ACHN (cell line): Measurements from ENCODE around the gene RNF183.
"Not testable (repeated sequence)": the region's sequence is repeated elsewhere in the genome, so short reads cannot be mapped to it uniquely, and the experiment has no call there.

Experiments used
- DNase-seq: peaks from one replicate; pipeline ENCODE4 v3.0.0-alpha.2; 2015
- in situ Hi-C: cut with HindIII; loops from 2 replicates; pipeline ENCODE4 v1.10.0; 2017; ENCODE audit warnings: low sequenced_read_pairs, low pct_ligation_motif_present, low pct_unique_long_range_greater_than_20kb

RNF183 gene

DNA sequence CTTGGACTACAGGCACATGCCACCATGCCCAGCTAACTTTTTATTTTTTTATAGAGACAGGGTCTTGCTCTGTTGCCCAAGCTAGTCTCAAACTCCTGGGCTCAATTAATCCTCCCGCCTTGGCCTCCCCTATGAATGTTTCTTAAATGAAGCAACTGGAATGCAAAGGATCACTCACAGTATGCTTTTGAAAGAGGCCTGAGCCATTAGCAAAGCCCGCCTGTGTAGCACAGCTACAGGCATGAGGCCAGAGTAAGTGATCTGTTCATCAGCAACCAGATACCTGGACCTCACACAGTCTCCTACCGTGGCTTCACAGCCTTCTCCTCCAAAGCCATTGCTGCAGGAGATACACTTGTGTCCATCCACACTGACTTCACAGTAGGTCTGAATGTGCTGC is 16.9 kb upstream of the RNF183 start:
- no peak for DNase-seq
- in situ Hi-C loops: no loop called here

DNA sequence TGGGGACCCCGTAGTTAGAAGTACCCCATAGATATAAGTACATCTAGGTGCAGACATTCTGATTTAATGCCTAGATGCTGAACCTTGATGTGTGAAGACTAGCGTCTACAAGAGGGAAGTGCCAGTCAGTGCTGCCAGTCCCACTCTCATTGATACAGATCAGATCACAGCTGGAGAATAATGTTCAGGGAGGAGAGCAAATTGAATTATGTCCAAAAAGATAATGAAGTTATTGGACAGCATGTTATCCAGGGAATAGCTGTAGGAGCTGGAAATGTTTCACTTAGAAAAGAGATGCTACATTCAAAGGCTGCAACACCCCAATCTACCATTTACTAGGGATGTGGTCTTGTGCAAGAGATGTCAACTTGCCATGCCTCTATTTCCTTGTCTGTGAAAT is 15.9 kb upstream of the RNF183 start:
- DNase-seq: no peak
- in situ Hi-C loops: no loop called here

DNA sequence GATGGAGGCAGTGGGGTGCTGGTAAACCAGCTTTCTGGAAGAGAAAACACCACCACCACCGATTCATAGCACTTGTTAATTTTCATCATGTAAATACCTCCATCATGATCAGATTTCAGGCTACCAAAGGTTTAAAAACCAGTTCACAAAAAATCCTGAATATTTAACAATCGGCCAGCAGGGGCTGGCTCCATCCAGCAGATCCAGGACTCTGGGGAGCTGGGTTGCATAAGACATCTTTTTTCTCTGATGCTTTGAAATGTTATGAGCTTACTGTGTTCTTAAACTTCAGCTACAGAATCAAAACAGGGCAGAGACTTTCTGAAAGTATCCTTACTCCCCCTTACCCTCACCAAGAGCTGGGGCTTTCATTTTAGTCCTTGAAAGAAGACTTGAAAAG is 14.6 kb upstream of the RNF183 start:
- no peak for DNase-seq
- in situ Hi-C loops: no loop called here

DNA sequence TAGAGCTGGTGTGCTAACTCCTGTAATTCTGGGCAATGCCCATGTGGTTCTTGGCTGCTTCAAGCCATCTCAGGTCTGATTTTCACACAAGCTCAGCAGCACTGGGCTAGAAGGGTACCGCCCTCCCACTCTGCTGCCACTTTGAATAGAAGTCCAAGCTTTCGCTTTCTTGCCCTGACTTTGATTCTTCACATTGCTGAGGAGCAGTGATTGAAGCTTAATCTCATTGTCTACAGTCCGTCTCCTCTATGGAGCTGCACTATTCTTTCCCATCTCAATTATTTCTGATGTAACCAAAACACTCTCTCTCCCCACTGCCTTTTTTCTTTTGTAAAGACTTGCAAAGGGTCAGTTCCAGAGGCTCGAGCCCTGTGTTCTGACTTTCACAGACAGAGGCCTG is 12.9 kb upstream of the RNF183 start:
- DNase-seq: no peak
- in situ Hi-C loops: no loop called here

- in situ Hi-C loops: no loop called here
- DNase-seq: no peak
Observed at GRCh38 chr9:113315231-113315630, 12.1 kb upstream of the RNF183 start.

- no peak for DNase-seq
- in situ Hi-C loops: no loop called here
Observed at GRCh38 chr9:113313261-113313660, 10.1 kb upstream of the RNF183 start.

DNA sequence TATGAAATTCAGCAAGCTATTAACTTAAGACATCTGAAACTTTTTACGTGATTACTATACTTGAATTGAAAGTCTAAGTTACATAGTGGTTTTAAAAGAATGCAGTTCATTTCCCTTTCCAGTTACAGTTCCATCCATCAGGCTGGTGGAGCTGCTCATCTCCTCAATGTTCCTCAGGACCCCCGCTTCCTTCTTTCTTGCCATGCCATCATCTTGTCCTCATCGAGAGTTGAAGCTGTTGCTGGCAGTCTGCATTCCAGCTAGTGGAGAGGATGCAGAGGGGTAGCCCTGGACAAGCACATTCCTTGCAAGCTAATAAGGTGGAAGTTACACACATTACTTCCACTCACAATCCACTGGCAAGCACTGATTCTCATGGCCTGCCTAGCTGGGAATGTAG is 8.8 kb upstream of the RNF183 start:
- in situ Hi-C loops: no loop called here
- DNase-seq: no peak

- DNase-seq: no peak
- in situ Hi-C loops: no loop called here
Observed at GRCh38 chr9:113310538-113310937, 7.4 kb upstream of the RNF183 start.

- in situ Hi-C loops: no loop called here
- peak; percentile 45 for DNase-seq
Observed at GRCh38 chr9:113309204-113309813, 6.1 kb upstream of the RNF183 start.

DNA sequence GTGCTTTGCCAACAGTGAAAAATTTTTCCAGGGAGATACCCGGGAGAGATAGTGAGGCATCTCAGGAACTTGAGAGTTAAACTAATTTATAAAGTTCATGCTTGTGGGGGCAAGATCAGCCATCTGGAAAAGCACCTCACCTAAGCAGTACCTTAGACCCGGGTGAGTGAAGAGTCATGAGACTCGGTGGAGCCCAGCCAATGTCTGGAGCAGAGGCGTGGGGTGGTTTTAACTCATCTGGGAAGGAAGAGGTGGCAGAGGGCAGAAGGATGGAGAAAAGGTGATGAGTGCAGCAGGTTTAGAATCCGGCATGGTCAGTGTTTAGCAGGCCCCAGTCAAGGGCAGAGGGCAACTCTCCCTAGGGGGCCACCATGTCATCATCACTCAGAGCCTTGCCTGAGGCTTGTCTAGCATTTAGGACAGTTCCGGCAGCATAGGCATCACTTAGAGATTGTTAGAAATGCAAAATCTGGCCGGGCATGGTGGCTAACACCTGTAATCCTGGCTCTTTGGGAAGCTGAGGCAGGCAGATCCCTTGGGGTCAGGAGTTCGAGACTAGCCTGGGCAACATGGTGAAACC is 4.3 kb upstream of the RNF183 start:
- in situ Hi-C loops: no loop called here
- DNase-seq: no peak

DNA sequence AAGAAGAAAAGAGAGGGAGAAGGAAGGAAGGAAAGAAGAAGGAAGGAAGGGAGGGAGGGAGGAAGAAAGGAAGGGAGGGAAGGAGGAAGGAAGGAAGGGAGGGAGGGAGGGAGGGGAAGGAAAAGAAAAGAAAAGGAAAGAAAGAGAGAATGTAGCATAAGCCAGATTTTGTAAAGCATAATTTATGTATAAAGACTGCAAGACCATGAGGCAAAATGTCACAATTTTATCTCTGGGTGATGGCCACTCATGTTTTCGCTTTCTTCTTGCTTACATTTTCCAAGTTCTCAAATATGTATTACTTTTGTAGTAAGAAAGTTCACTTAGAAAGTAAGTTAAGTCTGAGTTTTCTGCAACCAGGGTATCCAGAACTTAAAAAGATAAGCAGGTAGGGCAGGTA is 3.4 kb upstream of the RNF183 start:
- in situ Hi-C loops: no loop called here
- no peak for DNase-seq

DNA sequence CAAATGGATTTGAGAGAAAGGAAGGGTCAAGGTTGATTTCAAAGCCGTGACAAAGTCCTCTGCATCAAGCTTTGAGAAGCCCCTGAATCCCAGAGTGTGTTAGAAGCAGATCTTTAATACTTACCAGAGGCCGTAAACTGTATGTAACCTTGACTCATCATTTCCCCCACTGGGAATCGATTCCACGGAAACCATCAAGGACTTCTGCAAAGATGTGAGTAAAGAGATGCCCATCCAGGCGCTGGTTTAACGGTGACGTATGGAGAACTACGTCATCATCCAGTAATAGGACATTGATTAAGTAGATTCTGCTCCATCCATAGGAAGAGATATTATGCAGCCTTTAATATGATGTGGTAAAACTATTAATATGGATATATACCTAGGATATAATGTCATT is 1.6 kb downstream of the RNF183 start:
- DNase-seq: no peak
- in situ Hi-C loops: no loop called here

GRCh38 chr9:113299800-113300292 is 3.3 kb downstream of the RNF183 start:
- no peak for DNase-seq
- in situ Hi-C loops: no loop called here

DNA sequence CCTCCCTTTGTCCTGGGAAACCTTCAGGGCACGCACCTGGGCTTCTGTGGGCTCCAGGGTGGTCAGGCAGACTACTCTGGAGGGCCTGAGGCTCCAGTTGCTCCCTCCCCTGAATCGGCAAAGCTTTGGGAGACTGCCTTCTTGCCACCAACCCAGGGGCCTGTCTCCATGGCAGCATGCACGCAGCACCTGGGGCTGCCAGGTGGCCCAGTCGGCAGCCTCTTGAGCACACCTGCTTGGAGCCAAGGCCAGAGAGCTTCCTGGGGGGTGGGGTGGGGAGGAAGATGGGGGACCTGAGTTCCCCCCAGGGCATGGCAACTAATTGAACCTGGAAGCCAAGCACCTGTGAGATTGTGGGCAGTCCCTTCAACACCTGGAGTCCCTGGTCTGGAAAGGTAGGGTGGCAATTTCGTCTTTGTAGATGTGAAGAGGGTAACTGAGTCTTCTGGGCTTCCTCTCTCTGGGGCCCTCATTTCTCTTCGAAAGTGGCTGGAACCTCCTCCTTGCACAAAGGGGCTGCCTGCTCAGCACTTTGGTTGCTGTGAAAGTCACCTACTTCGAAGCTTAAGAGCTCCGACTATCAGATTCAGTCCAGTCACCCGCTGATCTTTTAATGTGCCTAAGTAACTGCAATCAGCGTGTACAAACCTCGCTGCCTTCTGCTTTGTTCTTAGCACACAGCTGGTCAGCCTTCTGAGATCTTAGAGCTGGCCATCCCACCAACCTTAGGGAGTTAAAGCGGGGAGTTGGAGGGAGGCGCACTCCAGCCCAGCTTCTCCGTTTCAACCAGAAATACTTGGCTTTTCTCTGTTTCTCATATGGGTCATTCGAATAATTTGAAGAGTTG is 4.0 kb downstream of the RNF183 start:
- no peak for DNase-seq

DNA sequence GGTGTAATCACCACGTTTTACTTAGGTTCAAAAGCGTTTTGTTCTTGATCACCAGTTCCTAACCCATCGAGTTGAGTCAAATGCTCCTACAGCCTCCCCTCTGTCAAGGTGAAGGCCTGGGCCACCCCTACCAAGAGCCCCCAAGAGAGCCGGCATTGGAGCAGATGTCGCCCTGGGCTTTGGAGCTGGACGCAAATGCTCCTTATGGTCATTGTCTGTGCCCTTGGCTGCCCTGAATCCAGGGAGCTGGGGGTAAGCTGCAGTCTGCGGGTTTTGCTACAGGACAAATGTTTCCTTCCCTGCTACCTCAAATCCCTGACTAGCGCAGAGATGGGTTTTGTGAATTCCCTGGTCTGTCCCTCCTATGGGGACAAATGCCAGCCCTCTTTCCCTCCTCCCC is 4.9 kb downstream of the RNF183 start:
- in situ Hi-C loops: no loop called here
- DNase-seq: no peak

More for the DNA sequence above, 4.0 kb downstream of the RNF183 start:
- in situ Hi-C loops: no loop called here

- in situ Hi-C loops: no loop called here
- no peak for DNase-seq
Observed at GRCh38 chr9:113296796-113297558, 6.2 kb downstream of the RNF183 start.

- DNase-seq, in situ Hi-C loops: not testable (repeated sequence)
Observed at GRCh38 chr9:113296247-113296646, 6.9 kb downstream of the RNF183 start.

- in situ Hi-C loops: no loop called here
- DNase-seq: no peak
Observed at GRCh38 chr9:113293285-113293878, 9.8 kb downstream of the RNF183 start.
